HEK293T (cell line): ENCODE results near the gene RPAP2.

Experiments used
- CTCF ChIA-PET: fragments of 350-600 bp; formaldehyde crosslinking; extraction: SDS; loops from one replicate; lab custom pipeline; 2021; ENCODE audit warnings: antibody characterized with exemption, inconsistent platforms; lab: Yijun Ruan, JAX
- POLR2A ChIA-PET: fragments of 350-600 bp; formaldehyde crosslinking; extraction: SDS; loops from one replicate; lab custom pipeline; 2020; ENCODE audit warnings: antibody characterized with exemption, inconsistent platforms; lab: Yijun Ruan, JAX
- DNase-seq: peaks from one replicate; pipeline ENCODE4 v3.0.0; 2012; ENCODE audit warnings: mixed read lengths; ENCODE audit errors: extremely low spot score
- ARNT ChIP-seq: fragments of 450-650 bp; IDR thresholded peaks from 2 replicates; pipeline ENCODE4 v1.6.1; 2017; ENCODE audit warnings: mild to moderate bottlenecking
- BHLHE40 ChIP-seq: fragments of 450-650 bp; IDR thresholded peaks from 2 replicates; pipeline ENCODE4 v1.6.1; 2016; ENCODE audit warnings: mild to moderate bottlenecking, moderate library complexity, borderline replicate concordance
- CTBP1 ChIP-seq: fragments of 450-650 bp; IDR thresholded peaks from 2 replicates; pipeline ENCODE4 v1.6.1; 2016; ENCODE audit warnings: borderline replicate concordance
- ELF4 ChIP-seq: fragments of 450-650 bp; IDR thresholded peaks from 2 replicates; pipeline ENCODE4 v1.6.1; 2017; ENCODE audit warnings: antibody characterized with exemption
- FOXA1 ChIP-seq: fragments of 450-650 bp; IDR thresholded peaks from 2 replicates; pipeline ENCODE4 v1.6.1; 2016; ENCODE audit warnings: mild to moderate bottlenecking
- FOXK2 ChIP-seq: fragments of 450-650 bp; IDR thresholded peaks from 2 replicates; pipeline ENCODE4 v1.6.1; 2016; ENCODE audit warnings: mild to moderate bottlenecking
- FOXM1 ChIP-seq: fragments of 450-650 bp; IDR thresholded peaks from 2 replicates; pipeline ENCODE4 v1.6.1; 2017; ENCODE audit warnings: mild to moderate bottlenecking, borderline replicate concordance
- HDGF ChIP-seq: fragments of 450-650 bp; IDR thresholded peaks from 2 replicates; pipeline ENCODE4 v1.6.1; 2017; ENCODE audit warnings: antibody characterized with exemption, borderline replicate concordance
- L3MBTL2 ChIP-seq: fragments of 450-650 bp; conservative IDR thresholded peaks from 2 replicates; pipeline ENCODE4 v1.6.1; 2016; ENCODE audit warnings: mild to moderate bottlenecking
- LEF1 ChIP-seq: fragments of 450-650 bp; IDR thresholded peaks from 2 replicates; pipeline ENCODE4 v1.6.1; 2017; ENCODE audit warnings: mild to moderate bottlenecking, borderline replicate concordance
- NFRKB ChIP-seq: fragments of 450-650 bp; IDR thresholded peaks from 2 replicates; pipeline ENCODE4 v1.6.1; 2016; ENCODE audit warnings: mild to moderate bottlenecking, moderate library complexity
- SP1 ChIP-seq: fragments of 450-650 bp; IDR thresholded peaks from 2 replicates; pipeline ENCODE4 v1.6.1; 2017
- SUZ12 ChIP-seq: fragments of 450-650 bp; IDR thresholded peaks from 2 replicates; pipeline ENCODE4 v1.6.1; 2016; ENCODE audit warnings: mild to moderate bottlenecking
- TARDBP ChIP-seq: fragments of 450-650 bp; IDR thresholded peaks from 2 replicates; pipeline ENCODE4 v1.6.1; 2016
- ZNF384 ChIP-seq: fragments of 450-650 bp; IDR thresholded peaks from 2 replicates; pipeline ENCODE4 v1.6.1; 2016
- TF ChIP-seq, protein P1 (sequence below): fragments of 450-650 bp; IDR thresholded peaks from 2 replicates; pipeline ENCODE4 v1.6.1; 2016

Gene RPAP2

DNA sequence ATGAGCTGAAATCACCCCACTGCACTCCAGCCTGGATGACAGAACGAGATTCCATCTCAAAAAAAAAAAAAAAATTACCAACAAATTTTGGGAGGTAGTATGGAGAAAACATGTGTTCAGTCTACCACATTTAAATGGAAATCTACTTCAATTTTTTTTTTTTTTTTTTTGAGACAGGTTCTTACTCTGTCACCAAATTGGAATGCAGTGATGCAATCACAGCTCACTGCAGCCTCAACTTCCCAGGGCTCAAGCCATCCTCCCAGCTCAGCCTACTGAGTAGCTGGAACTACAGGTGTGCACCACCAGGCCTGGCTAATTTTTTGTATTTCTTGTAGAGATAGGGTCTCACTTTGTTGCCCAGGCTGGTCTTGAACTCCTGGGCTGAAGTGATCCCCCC lies 105.8 kb downstream of the RPAP2 start:
- DNase-seq = no peak
- no peak for TF ChIP-seq CTBP1
- TF ChIP-seq, protein P1, sequence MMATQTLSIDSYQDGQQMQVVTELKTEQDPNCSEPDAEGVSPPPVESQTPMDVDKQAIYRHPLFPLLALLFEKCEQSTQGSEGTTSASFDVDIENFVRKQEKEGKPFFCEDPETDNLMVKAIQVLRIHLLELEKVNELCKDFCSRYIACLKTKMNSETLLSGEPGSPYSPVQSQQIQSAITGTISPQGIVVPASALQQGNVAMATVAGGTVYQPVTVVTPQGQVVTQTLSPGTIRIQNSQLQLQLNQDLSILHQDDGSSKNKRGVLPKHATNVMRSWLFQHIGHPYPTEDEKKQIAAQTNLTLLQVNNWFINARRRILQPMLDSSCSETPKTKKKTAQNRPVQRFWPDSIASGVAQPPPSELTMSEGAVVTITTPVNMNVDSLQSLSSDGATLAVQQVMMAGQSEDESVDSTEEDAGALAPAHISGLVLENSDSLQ = no peak
- no peak for TF ChIP-seq TARDBP
- TF ChIP-seq FOXA1 = no peak
- no peak for TF ChIP-seq SUZ12
- no peak for TF ChIP-seq LEF1
- TF ChIP-seq ZNF384 = no peak
- TF ChIP-seq FOXM1 = no peak
- no peak for TF ChIP-seq NFRKB
- TF ChIP-seq FOXK2 = no peak
- TF ChIP-seq BHLHE40 = no peak
- no peak for TF ChIP-seq HDGF
- no peak for TF ChIP-seq ELF4
- TF ChIP-seq ARNT = no peak
- TF ChIP-seq L3MBTL2 = no peak
- TF ChIP-seq SP1 = no peak
- ChIA-PET CTCF (no interaction called here), POLR2A (no interaction called here)

DNA sequence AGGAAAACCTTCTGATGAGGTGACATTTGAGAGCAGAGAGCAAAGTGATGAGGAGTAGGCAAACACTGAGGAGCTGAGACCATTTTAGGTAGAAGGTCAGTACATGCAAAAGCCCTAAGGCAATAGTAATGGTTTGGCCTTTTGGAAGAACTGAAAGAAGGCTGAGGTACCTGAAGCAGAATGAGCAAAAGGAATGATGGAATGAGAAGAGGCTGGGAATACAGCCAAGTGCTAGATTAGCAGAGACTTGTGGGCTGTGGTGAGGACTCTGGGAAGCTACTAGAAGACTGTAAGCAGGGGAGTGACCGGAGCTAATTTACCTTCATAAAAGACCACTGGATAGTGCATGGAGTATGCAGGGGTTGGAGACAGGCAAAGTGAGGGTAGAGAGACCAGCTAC lies 110.0 kb downstream of the RPAP2 start:
- ChIA-PET CTCF (no interaction called here), POLR2A (no interaction called here)
- no peak for DNase-seq
- TF ChIP-seq SP1 = no peak
- no peak for TF ChIP-seq BHLHE40
- TF ChIP-seq TARDBP = no peak
- TF ChIP-seq HDGF = no peak
- no peak for TF ChIP-seq CTBP1
- TF ChIP-seq SUZ12 = no peak
- no peak for TF ChIP-seq FOXA1
- no peak for TF ChIP-seq ARNT
- TF ChIP-seq ELF4 = no peak
- TF ChIP-seq NFRKB = no peak
- no peak for TF ChIP-seq LEF1
- TF ChIP-seq, protein P1 = no peak
- no peak for TF ChIP-seq FOXK2
- no peak for TF ChIP-seq FOXM1
- no peak for TF ChIP-seq ZNF384
- no peak for TF ChIP-seq L3MBTL2

DNA sequence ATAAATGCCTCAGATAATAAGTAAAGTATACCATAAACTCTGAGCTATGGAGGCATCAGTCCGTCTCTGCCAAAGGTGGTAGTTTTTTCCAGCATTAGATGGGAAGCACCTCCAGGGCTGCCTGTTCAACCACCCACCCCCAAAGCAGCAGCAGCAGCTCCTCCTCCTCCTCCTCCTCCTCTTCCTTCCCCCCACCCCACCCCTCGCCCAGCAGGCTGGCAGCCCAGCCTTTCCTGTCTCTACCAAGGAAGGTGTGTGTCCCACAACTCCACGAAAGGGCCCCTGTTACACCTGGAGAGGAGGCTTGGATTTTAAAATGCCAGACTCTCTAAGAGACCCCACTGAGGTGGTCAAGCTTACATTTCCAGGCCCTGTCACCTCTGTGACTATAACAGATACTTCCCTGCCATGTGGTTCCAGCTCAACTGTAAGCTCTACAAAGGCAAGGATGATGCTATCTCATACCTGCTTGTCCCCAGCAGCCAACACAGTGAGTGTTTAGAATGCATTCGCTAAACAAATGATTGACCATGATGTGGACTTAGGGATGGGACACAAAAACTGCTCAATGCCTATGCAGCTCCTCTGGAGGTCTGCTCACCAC lies 111.2 kb downstream of the RPAP2 start:
- CTCF ChIA-PET = interaction anchor here (0.5 to 1.0 kb wide), 3 partner anchors 11 to 707 kb away, joined by 3 to 4 read pairs (median 3); no protein-coding TSS in a partner anchor
- POLR2A ChIA-PET = no interaction called here
- TF ChIP-seq ARNT (no peak), LEF1 (no peak), TARDBP (no peak), L3MBTL2 (no peak), SP1 (no peak), CTBP1 (no peak), NFRKB (no peak), ZNF384 (no peak), ELF4 (no peak), FOXM1 (no peak), FOXA1 (no peak)
- TF ChIP-seq, protein P1 = no peak
- no peak for DNase-seq

DNA sequence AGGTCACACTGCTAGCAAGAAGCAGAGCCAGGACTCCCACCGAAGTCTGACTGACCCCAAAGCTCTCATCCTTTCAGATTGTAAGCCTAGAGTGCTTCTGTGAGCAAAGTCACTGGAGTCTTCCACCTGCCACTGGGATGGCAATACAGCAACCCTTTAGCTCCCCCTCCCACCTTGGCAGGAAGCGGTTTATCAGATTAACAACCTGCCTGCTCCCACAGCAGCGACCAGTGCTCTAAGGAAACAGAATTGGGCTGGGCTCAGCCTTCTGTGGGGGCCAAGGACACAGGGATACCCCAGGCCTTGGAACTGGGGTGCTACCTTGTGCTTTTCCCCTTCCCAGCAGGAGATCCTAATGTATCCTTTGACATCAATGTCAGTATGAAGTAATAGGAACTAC lies 111.8 kb downstream of the RPAP2 start:
- ChIA-PET CTCF (no interaction called here), POLR2A (no interaction called here)
- TF ChIP-seq NFRKB (no peak), SP1 (no peak), TARDBP (no peak), L3MBTL2 (no peak), SUZ12 (no peak), FOXA1 (no peak), ELF4 (no peak), LEF1 (no peak)
- TF ChIP-seq, protein P1 = no peak
- DNase-seq = no peak

DNA sequence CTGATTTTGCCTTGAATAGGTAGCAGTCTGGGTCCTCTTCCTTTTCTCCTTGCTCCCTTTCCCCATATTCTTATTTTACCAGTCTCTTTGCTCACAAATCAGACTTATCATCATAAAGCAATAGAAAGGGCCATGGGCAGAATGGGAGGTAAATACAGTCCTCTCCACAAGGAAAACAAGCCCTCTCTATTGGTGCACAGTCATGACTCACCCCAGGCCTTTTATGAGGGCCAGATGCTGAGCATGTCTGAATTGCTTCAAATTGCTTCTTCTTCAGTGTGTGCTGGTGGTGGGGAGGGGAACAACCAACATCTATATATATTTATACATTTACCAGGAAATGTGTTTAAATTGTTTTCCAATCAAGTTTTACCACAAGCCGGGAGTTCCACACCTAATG lies 112.7 kb downstream of the RPAP2 start:
- ChIA-PET CTCF (no interaction called here), POLR2A (no interaction called here)
- TF ChIP-seq ZNF384 = no peak
- no peak for TF ChIP-seq HDGF
- TF ChIP-seq FOXK2 = no peak
- TF ChIP-seq CTBP1 = no peak
- no peak for TF ChIP-seq ELF4
- TF ChIP-seq FOXM1 = no peak
- TF ChIP-seq, protein P1 = no peak
- TF ChIP-seq FOXA1 = no peak
- no peak for TF ChIP-seq L3MBTL2
- TF ChIP-seq TARDBP = no peak
- no peak for TF ChIP-seq NFRKB
- no peak for TF ChIP-seq SP1
- no peak for TF ChIP-seq LEF1
- no peak for TF ChIP-seq ARNT
- peak; percentile 39 for DNase-seq
